GM23338 (cell line): ENCODE results near the gene KCMF1. TPM values are rescaled to one million over a fixed set of nuclear protein-coding genes. Genes with fewer than 3 reads are reported as not detected.
A peak's percentile ranks its signal among the peaks of the same experiment; 100 is the strongest.

Experiments
- ATAC-seq: fragments of 200-7000 bp; cut with Tn5 transposase; 3 replicates; pipeline ENCODE4 v1.9.1; 2020
- DNase-seq: peaks from one replicate; pipeline ENCODE4 v3.0.0-alpha.2; 2015; ENCODE audit warnings: low spot score
- H2AFZ ChIP-seq: fragments of 200-600 bp; sonication (generic); 2 replicates; pipeline ENCODE4 v1.8.0; 2016; ENCODE audit warnings: antibody characterized with exemption, mild to moderate bottlenecking, moderate library complexity
- H3F3A ChIP-seq: fragments of 200-600 bp; sonication (generic); replicated peaks from 2 replicates; pipeline ENCODE4 v1.8.0; 2017; ENCODE audit warnings: antibody characterized with exemption, mixed run types, low read depth
- H3K27ac ChIP-seq: fragments of 200-600 bp; sonication (generic); 2 replicates; pipeline ENCODE4 v1.6.1; 2016; ENCODE audit warnings: low read depth
- H3K27me3 ChIP-seq: fragments of 200-600 bp; sonication (generic); 2 replicates; pipeline ENCODE4 v1.8.0; 2016; ENCODE audit warnings: mild to moderate bottlenecking, mixed run types, moderate library complexity; ENCODE audit not compliant: insufficient read depth
- H3K36me3 ChIP-seq: fragments of 200-600 bp; sonication (generic); 2 replicates; pipeline ENCODE4 v1.8.0; 2016; ENCODE audit warnings: mild to moderate bottlenecking; ENCODE audit not compliant: insufficient read depth
- H3K4me1 ChIP-seq: fragments of 200-600 bp; sonication (generic); 2 replicates; pipeline ENCODE4 v1.8.0; 2016; ENCODE audit warnings: mild to moderate bottlenecking, moderate library complexity; ENCODE audit not compliant: insufficient read depth
- H3K4me2 ChIP-seq: fragments of 200-600 bp; sonication (generic); 2 replicates; pipeline ENCODE4 v1.7.1; 2017; ENCODE audit warnings: mixed run types
- H3K4me3 ChIP-seq: fragments of 200-600 bp; sonication (generic); 2 replicates; pipeline ENCODE4 v1.6.1; 2016; ENCODE audit warnings: mixed run types
- H3K79me2 ChIP-seq: fragments of 200-600 bp; sonication (generic); replicated peaks from 2 replicates; pipeline ENCODE4 v1.8.0; 2017; ENCODE audit warnings: mild to moderate bottlenecking; ENCODE audit not compliant: insufficient read depth
- H3K9me2 ChIP-seq: fragments of 200-600 bp; sonication (generic); 2 replicates; pipeline ENCODE4 v1.8.0; 2017; ENCODE audit not compliant: insufficient read depth
- H4K20me1 ChIP-seq: fragments of 200-600 bp; sonication (generic); replicated peaks from 2 replicates; pipeline ENCODE4 v1.8.0; 2017; ENCODE audit warnings: mild to moderate bottlenecking; ENCODE audit not compliant: insufficient read depth
- H3K27ac Mint-ChIP-seq: 2 replicates; pipeline ENCODE4 v1.8.0; 2020; ENCODE audit warnings: inconsistent platforms, mild to moderate bottlenecking, moderate library complexity, mixed read lengths
- H3K27me3 Mint-ChIP-seq: 3 replicates; pipeline ENCODE4 v1.8.0; 2022; ENCODE audit warnings: low read depth, mild to moderate bottlenecking, moderate library complexity, mixed read lengths, inconsistent platforms; ENCODE audit not compliant: insufficient read depth, poor library complexity
- H3K36me3 Mint-ChIP-seq: 3 replicates; pipeline ENCODE4 v1.8.0; 2021; ENCODE audit warnings: low read depth, mild to moderate bottlenecking, inconsistent platforms, moderate library complexity, mixed read lengths
- H3K4me1 Mint-ChIP-seq: 3 replicates; pipeline ENCODE4 v1.8.0; 2020; ENCODE audit warnings: mild to moderate bottlenecking, inconsistent platforms, mixed read lengths
- H3K4me3 Mint-ChIP-seq: 3 replicates; pipeline ENCODE4 v1.8.0; 2021; ENCODE audit warnings: moderate library complexity, mild to moderate bottlenecking, inconsistent platforms, mixed read lengths
- H3K9me3 Mint-ChIP-seq: 3 replicates; pipeline ENCODE4 v1.8.0; 2020; ENCODE audit warnings: moderate library complexity, mild to moderate bottlenecking, inconsistent platforms, mixed read lengths
- CTCF ChIP-seq, 2 experiments: fragments of 200-600 bp in 1 of 2; sonication (generic) in 1 of 2; conservative IDR thresholded peaks; 2 replicates each; pipeline versions ENCODE4 v1.5.1 to v1.6.1; 2016 to 2017; ENCODE audit warnings: antibody characterized with exemption in 2 of 2, low read depth in 2 of 2, mild to moderate bottlenecking in 2 of 2, moderate library complexity in 1 of 2
- EZH2phosphoT487 ChIP-seq: fragments of 200-600 bp; sonication (generic); IDR thresholded peaks from one replicate; pipeline ENCODE4 v1.8.1; 2018; ENCODE audit warnings: antibody characterized with exemption; ENCODE audit not compliant: unreplicated experiment
- JUNB ChIP-seq: IDR thresholded peaks from one replicate; pipeline ENCODE4 v1.6.1; 2016; ENCODE audit warnings: antibody characterized with exemption; ENCODE audit not compliant: unreplicated experiment
- POLR2AphosphoS5 ChIP-seq: IDR thresholded peaks from 2 replicates; pipeline ENCODE4 v1.6.1; 2016; ENCODE audit warnings: antibody characterized with exemption, low read depth
- REST ChIP-seq: IDR thresholded peaks from one replicate; pipeline ENCODE4 v1.6.1; 2018; ENCODE audit warnings: antibody characterized with exemption; ENCODE audit not compliant: unreplicated experiment
- ZNF462 ChIP-seq: fragments of 250-450 bp; sonication (Bioruptor Pico); IDR thresholded peaks from 2 replicates; pipeline ENCODE4 v1.5.0; 2020; ENCODE audit warnings: mild to moderate bottlenecking, moderate library complexity
- polyA plus RNA-seq: library from polyadenylated mRNA; unstranded; fragments of >200 nt; fragmentation: Nextera tagmentation; extraction: Ambion mirVana; gene quantifications from 2 replicates; pipeline ENCODE4 v1.2.1, GENCODE V29; 2016
- total RNA-seq: library from RNA; depleted of rRNA; stranded (reverse); fragments of >200 nt; shearing (Covaris generic); gene quantifications from 2 replicates; pipeline ENCODE4 v1.2.3, GENCODE V29; 2014

KCMF1 gene
- total and polyA plus RNA-seq, 2 experiments from 2014 or later, result 29.3 to 120 TPM

GRCh38 chr2:85024372-85025047 lies 53.5 kb downstream of the KCMF1 start:
- H3K4me3 Mint-ChIP-seq, result no peak overlapping the region
- H3K79me2 ChIP-seq, result peaks cover 97% of the 10 kb centered on the region
- no peaks in the 10 kb centered on the region for H3K27me3 Mint-ChIP-seq
- H2AFZ ChIP-seq, result no peak overlapping the region
- H3K9me2 ChIP-seq, result no peaks in the 10 kb centered on the region
- H3F3A ChIP-seq, result peaks cover 4% of the 10 kb centered on the region; the same call in 1 of the 2 replicates
- H3K27ac ChIP-seq, result no peak overlapping the region; the same call in 1 of the 2 replicates
- H3K36me3 Mint-ChIP-seq, result peaks cover 51% of the 10 kb centered on the region
- no peak overlapping the region for H3K4me3 ChIP-seq
- no peaks in the 10 kb centered on the region; the same call in 1 of the 2 replicates for H3K4me1 ChIP-seq
- peaks cover 14% of the 10 kb centered on the region for H3K4me1 Mint-ChIP-seq
- ATAC-seq, result no peak
- peaks cover 55% of the 10 kb centered on the region for H4K20me1 ChIP-seq
- H3K36me3 ChIP-seq, result peaks cover 15% of the 10 kb centered on the region; the same call in 1 of the 2 replicates
- H3K9me3 Mint-ChIP-seq, result no peaks in the 10 kb centered on the region
- no peaks in the 10 kb centered on the region for H3K27me3 ChIP-seq
- H3K27ac Mint-ChIP-seq, result peak overlapping the region; percentile 56; the same call in 1 of the 2 replicates
- H3K4me2 ChIP-seq, result no peak overlapping the region
- DNase-seq, result no peak
- no peak for TF ChIP-seq REST
- no peak for TF ChIP-seq EZH2phosphoT487
- TF ChIP-seq POLR2AphosphoS5, result no peak
- no peak for TF ChIP-seq JUNB
- TF ChIP-seq ZNF462 (CRISPR knock-in tag), result no peak
- TF ChIP-seq CTCF (conservative IDR thresholded peaks at IDR 0.05; ENCODE audit: low read depth in 2 of 2), result no peak
